HG03469 (cell line): ENCODE data around the gene PSPH.
A peak's percentile ranks its signal among the peaks of the same experiment; 100 is the strongest.

Experiments
- ATAC-seq: cut with Tn5 transposase; IDR thresholded peaks from one replicate; pipeline ENCODE4 v1.9.1; 2021; ENCODE audit warnings: mild to moderate bottlenecking, moderate library complexity, moderate number of reproducible peaks; ENCODE audit not compliant: unreplicated experiment

Gene PSPH

GRCh38 chr7:56007891-56008290 is 43.4 kb downstream of the PSPH start:
- no peak for ATAC-seq

- ATAC-seq: no peak
Observed at GRCh38 chr7:56007167-56007652, 44.0 kb downstream of the PSPH start.

- ATAC-seq: no peak
Observed at GRCh38 chr7:56003749-56004148, 47.5 kb downstream of the PSPH start.

GRCh38 chr7:55996856-55997500 is 54.3 kb downstream of the PSPH start:
- no peak for ATAC-seq

- ATAC-seq: no peak
Observed at GRCh38 chr7:55992346-55992745, 58.9 kb downstream of the PSPH start.

GRCh38 chr7:55983537-55983936 is 67.7 kb downstream of the PSPH start:
- no peak for ATAC-seq

GRCh38 chr7:55980266-55980665 is 71.0 kb downstream of the PSPH start:
- ATAC-seq: no peak

GRCh38 chr7:55977831-55978230 is 73.4 kb downstream of the PSPH start:
- ATAC-seq: no peak

GRCh38 chr7:55975988-55976633 is 75.1 kb downstream of the PSPH start:
- no peak for ATAC-seq

GRCh38 chr7:55973747-55974250 is 77.4 kb downstream of the PSPH start:
- ATAC-seq: no peak

- no peak for ATAC-seq
Observed at GRCh38 chr7:55970978-55971377, 80.3 kb downstream of the PSPH start.

- no peak for ATAC-seq
Observed at GRCh38 chr7:55970561-55970960, 80.7 kb downstream of the PSPH start.

GRCh38 chr7:55969391-55969790 is 81.9 kb downstream of the PSPH start:
- no peak for ATAC-seq

GRCh38 chr7:55966851-55967250 is 84.4 kb downstream of the PSPH start:
- ATAC-seq: no peak

- ATAC-seq: no peak
Observed at GRCh38 chr7:55965805-55966421, 85.3 kb downstream of the PSPH start.

GRCh38 chr7:55965100-55965470 is 86.2 kb downstream of the PSPH start:
- ATAC-seq: no peak

- peak; percentile 78 for ATAC-seq
Observed at GRCh38 chr7:55964261-55965099, 86.8 kb downstream of the PSPH start, which contains the start of gene NIPSNAP2. Gene NIPSNAP2, plus strand, starts transcription at chr7:55964585. Its CDS starts 25 bp downstream, at chr7:55964610.

- ATAC-seq: no peak
Observed at GRCh38 chr7:55963584-55964168, 87.6 kb downstream of the PSPH start.

GRCh38 chr7:55962014-55962413 is 89.2 kb downstream of the PSPH start:
- ATAC-seq: no peak
